ENCODE measurements around the gene ABCD2.
"Not testable (repeated sequence)": the region's sequence is repeated elsewhere in the genome, so short reads cannot be mapped to it uniquely, and the experiment has no call there.

ABCD2 gene

DNA sequence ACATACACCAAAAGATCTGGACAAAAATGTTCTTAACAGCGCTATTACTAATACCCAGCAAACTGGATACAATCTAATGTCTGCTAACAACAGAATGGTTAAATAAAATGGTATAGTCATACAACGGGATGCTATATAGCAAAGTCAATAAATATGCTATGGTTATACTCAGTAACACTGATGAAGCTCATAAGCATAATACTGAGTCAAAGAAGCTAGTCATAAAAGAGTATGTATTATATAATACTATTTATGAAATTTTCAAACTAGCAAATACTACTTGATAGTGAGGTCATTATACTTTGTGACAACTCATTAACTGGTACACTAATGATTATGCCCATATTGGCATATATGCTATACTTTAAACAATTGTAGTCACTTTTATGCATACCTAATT lies 7.4 kb downstream of the ABCD2 start:
- no peak overlapping the region for H3K27ac ChIP-seq
- TF ChIP-seq, protein P1, sequence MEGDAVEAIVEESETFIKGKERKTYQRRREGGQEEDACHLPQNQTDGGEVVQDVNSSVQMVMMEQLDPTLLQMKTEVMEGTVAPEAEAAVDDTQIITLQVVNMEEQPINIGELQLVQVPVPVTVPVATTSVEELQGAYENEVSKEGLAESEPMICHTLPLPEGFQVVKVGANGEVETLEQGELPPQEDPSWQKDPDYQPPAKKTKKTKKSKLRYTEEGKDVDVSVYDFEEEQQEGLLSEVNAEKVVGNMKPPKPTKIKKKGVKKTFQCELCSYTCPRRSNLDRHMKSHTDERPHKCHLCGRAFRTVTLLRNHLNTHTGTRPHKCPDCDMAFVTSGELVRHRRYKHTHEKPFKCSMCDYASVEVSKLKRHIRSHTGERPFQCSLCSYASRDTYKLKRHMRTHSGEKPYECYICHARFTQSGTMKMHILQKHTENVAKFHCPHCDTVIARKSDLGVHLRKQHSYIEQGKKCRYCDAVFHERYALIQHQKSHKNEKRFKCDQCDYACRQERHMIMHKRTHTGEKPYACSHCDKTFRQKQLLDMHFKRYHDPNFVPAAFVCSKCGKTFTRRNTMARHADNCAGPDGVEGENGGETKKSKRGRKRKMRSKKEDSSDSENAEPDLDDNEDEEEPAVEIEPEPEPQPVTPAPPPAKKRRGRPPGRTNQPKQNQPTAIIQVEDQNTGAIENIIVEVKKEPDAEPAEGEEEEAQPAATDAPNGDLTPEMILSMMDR (conservative IDR thresholded peaks at IDR 0.05), result no peak

- TF ChIP-seq, protein P1 (conservative IDR thresholded peaks at IDR 0.05), result no peak
- no peak overlapping the region for H3K27ac ChIP-seq
Measured at GRCh38 chr12:39611818-39612217, 7.8 kb downstream of the ABCD2 start.

GRCh38 chr12:39610436-39611025 lies 9.1 kb downstream of the ABCD2 start:
- no peak overlapping the region for H3K27ac ChIP-seq
- TF ChIP-seq, protein P1 (conservative IDR thresholded peaks at IDR 0.05), result no peak

GRCh38 chr12:39606712-39607423 lies 12.7 kb downstream of the ABCD2 start:
- H3K27ac ChIP-seq, result no peak overlapping the region
- TF ChIP-seq, protein P1 (conservative IDR thresholded peaks at IDR 0.05), result no peak

- no peak overlapping the region for H3K27ac ChIP-seq
- TF ChIP-seq, protein P1 (conservative IDR thresholded peaks at IDR 0.05), result no peak
Measured at GRCh38 chr12:39605996-39606395, 13.6 kb downstream of the ABCD2 start.

DNA sequence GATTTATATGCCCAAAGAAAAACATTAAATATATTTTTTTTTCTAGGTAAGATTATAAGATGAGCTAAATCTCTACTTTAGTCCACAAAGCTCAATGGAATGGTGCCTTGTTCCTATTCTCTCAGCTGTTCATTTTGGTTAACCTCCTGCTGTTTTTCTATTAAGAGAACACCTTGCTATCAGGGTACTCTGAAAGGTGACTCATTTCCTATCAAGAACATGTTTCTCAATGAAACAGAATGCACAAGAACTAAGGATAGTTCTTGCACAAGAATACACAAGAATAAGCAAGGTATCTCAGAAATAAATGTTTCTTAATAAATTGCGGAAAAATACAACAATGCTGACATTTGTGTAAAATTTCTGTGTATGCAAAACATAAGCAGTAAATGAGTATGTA lies 14.1 kb downstream of the ABCD2 start:
- no peak overlapping the region for H3K27ac ChIP-seq
- TF ChIP-seq, protein P1 (conservative IDR thresholded peaks at IDR 0.05), result no peak

DNA sequence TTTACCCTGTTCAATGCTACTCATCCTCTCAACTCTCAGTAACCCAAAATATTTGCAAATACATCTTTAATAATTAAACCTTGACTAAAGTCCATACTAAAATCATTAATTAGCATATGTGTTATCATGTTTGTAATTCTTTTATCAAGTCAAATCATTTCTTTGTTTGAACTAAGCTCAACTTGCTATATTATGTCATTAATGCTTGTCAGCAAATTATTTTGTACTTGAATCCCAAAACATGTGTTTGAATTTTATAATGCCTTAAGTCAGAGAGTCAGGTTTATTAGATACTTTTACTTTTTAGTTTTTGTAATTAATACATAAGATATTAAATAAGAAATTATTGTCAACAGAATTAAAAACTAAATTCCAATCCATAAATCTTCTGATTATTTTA lies 16.5 kb downstream of the ABCD2 start:
- TF ChIP-seq, protein P1 (conservative IDR thresholded peaks at IDR 0.05), result no peak

DNA sequence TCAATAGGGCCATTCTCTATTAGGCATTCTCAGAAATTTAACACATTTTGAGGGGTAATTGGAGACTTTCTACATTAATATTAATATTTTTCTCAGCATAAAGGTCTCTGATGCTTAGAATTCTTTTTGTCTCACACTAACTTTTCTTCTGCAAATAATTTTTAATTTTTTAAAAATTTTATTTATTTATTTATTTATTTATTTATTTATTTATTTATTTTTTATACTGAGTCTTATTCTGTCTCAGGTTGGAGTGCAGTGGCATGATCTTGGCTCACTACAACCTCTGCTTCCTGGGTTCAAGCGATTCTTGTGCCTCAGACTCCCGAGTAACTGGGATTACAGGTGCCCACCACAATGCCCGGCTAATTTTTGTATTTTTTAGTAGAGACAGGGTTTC lies 17.7 kb downstream of the ABCD2 start:
- not testable (repeated sequence) for H3K27ac ChIP-seq

More for the DNA sequence above, 16.5 kb downstream of the ABCD2 start:
- no peak overlapping the region for H3K27ac ChIP-seq
